SH-SY5Y (cell line): Measurements from ENCODE around the gene PTMS.

ENCODE experiments used
- GATA2 ChIP-seq: IDR thresholded peaks from 2 replicates; pipeline ENCODE4 v1.6.1; 2011; ENCODE audit warnings: mild to moderate bottlenecking, low read depth, low read length
- GATA3 ChIP-seq: IDR thresholded peaks from 2 replicates; pipeline ENCODE4 v1.6.1; 2011; ENCODE audit warnings: low read depth, mild to moderate bottlenecking, low read length, moderate library complexity

PTMS gene

DNA sequence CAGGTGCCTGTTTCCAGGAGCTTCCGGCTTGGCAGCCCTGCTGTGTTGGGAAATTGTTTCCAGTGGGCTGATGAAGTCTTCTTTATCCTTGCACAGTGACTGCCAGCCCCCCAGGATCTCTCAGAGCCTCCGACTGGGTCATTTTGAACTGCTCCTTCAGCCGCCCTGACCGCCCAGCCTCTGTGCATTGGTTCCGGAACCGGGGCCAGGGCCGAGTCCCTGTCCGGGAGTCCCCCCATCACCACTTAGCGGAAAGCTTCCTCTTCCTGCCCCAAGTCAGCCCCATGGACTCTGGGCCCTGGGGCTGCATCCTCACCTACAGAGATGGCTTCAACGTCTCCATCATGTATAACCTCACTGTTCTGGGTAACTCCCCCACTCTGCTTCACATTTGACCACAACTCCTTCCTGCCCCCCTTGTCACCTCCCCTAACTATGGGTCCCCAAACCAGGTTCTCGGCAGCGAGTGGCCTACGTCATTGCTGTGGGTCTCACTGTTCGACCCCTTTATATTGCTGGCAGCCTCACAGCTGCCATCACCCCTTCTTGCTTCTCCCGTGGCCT is 8.4 kb downstream of the PTMS start:
- TF ChIP-seq GATA2 (no peak), GATA3 (no peak)

DNA sequence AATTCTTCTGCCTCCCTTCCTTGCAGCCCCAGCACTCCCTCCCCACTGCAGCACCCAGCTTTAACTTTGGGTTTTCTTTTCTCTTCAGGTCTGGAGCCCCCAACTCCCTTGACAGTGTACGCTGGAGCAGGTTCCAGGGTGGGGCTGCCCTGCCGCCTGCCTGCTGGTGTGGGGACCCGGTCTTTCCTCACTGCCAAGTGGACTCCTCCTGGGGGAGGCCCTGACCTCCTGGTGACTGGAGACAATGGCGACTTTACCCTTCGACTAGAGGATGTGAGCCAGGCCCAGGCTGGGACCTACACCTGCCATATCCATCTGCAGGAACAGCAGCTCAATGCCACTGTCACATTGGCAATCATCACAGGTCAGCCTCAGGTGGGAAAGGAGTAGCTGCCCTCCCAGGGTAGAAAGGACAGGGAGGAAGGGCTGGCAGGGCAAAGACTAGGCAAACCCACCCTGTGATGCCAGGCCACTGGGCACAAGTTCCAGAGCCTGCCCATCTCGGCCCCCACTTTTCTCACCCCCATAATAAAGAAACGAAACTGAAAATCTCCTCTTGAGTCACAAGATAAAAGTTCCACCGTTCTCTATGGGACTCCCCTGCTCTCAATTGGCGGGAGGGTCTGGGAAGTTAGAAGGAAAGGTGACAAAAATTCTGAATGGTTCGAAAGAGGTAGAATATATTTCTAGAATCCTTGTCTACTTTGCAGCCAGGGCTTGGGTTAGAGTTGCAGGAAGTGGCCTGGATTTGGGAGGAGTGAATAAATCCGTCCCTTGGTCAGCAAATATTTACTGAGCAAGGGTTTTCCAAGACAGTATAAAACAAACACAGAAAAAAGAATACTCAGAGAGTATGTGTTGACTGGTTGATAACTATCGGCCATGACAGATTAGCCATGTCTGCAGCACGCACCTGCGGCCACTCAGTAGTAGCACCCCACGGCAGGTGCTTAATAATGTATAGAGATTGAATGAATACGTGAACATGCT is 9.3 kb downstream of the PTMS start:
- no peak for TF ChIP-seq GATA3
- no peak for TF ChIP-seq GATA2

DNA sequence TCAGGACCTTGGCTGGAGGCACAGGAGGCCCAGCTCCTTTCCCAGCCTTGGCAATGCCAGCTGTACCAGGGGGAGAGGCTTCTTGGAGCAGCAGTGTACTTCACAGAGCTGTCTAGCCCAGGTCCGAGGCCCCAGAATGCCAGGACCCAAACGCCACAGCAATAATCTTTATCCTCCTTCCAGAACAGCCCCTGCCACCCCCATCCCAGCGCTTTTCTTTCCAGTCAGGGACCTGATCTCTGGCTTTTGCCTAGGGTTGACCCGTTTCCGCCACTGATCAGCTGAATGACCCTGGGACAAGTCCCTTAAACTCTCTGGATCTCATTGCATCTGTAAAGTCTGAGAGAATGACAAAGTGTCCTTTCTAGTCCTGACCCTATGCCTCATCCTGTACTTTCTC is 11.2 kb downstream of the PTMS start:
- no peak for TF ChIP-seq GATA2
- no peak for TF ChIP-seq GATA3

DNA sequence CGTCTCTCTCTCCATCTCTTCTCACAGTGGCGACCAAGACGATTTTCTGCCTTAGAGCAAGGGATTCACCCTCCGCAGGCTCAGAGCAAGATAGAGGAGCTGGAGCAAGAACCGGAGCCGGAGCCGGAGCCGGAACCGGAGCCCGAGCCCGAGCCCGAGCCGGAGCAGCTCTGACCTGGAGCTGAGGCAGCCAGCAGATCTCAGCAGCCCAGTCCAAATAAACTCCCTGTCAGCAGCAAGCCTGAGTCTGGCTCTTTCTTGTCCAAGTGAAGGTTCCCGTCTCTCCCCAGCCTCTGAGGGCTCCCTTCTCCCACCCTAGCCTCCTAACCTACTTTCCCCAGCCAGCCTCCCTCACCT is 12.0 kb downstream of the PTMS start:
- TF ChIP-seq GATA2: no peak
- TF ChIP-seq GATA3: no peak

DNA sequence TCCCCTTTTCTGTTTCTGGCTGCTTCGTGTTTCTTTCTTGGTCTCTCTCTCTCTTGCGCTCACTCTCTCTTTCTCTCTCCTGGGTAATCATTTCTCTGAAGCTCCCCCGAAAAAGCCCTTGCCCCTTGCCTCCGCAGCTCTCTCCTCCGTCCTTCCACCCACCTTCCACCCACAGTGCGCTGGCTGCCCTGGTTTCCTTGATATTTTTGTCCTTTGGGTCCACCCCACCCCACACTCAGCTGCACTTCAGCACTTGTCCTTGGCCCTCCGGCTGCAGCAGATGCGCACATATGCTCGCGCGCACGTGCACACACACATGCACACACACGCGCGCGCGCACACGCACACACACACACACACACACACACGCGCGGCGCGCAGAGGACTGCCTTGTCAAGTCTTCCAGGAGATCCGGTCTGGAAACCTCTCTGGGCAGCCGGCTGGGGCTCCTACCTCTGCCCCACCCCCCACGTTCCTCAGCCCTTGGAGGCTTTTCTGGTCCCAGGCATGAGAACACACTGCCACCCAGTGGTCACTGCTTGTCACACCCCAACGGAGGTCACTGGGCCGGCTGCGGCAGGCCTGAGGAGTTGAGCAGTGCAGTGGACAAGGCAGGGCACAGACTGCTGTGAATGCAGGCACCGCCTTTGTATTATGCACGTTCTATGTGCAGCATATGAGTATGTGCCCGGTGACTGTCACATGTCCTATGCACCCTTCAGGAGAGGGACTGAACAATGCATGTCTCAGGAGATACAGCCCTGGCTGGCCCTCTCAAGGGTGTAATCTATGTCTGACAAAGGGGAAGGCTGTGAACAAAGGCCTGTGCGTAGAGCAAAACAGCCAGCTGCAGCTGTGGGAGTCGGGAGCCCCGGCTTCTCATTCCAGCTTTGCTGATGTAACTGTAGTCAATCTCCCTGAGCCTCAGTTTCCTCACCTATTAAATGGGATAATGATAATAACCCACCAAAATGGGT is 12.7 kb downstream of the PTMS start:
- no peak for TF ChIP-seq GATA2

DNA sequence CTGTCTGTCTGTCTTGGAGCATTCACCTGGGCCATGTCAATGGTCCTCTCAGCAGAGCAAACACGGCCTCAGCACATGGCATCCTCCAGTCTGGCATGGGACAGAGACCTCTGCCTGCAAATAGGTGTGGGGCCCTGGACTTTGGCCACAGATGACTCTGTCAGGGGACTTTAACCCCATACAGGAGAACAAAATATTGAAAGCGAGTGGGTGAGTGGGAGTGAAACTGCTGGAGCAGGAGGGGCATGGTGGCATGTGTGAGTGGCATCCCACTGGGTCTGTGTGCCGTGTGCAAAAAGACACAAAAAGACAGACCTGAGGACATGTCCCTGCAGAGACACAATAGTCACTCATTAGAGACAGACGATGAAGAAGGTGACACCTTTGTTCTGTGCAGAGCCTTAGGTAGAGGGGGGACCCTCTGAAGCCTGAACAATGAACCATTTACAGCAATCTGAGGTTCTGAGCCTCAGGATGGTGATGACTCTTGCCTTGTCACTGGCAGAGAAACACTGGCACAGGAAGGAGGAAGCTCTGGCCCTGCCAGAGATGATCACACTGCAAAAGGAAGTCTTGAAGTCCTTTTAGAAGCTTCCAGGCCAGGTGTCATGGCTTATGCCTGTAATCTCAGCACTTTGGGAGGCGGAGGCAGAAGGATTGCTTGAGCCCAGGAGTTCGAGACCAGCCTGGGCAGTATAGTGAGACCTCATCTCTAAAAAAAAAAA is 13.7 kb downstream of the PTMS start:
- TF ChIP-seq GATA3 (no peak), GATA2 (no peak)

DNA sequence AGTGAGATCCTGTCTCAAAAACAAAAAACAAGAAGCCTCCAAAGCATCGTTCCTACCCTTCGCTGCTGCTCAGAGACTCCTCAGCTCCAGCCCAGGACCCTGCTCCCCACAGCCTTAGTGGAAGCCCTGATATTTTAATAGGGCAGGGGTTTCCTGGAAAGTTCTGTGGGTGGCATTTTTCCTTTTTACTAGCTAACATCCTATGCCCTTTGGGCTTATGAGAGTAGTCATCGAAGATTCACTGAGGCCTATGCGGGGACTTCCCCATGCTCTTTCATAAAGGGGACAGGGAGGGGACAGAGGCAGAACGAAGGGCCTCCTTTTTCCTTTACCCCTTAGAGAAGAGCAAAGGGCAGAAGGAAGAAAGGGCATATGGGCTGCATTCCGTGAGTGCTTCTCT is 14.4 kb downstream of the PTMS start:
- TF ChIP-seq GATA2 (no peak), GATA3 (no peak)

GRCh38 chr12:6782119-6782518 is 16.0 kb downstream of the PTMS start:
- no peak for TF ChIP-seq GATA2
- TF ChIP-seq GATA3: no peak

DNA sequence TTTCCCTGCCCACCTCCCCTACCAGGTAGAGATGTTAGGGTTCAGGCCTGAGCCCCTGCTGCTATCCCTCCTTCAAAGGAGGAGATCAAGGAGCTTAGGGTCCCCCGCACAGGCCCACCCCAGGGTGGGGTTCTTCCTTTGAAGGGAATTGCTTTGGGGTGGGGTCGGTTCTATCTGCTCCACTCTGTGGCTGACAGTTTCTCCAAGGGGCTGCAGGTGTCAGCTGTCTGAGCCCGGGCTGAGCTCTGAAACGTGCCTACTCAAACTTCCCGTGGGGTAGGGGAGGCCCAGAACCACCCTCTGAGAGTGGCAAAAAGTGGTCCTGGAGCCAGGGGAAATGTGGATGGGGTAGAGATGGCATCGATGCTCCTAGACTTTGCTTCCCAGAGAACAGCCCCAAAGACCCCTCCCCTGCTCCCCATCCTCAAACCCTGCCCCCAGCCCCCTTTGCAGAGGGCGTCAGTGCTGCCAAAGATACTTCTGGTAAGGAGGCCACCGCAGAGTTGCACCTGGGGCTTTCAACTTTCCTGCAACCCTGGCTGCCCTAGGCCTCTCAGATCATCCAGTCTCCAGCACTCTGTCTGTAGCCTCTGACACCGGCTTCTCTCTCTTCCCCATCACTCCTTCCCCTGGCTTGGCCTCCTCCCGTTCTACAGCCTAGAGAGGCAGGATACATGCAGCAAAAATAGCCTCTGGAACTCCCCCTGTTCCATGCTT is 16.8 kb downstream of the PTMS start:
- no peak for TF ChIP-seq GATA3
- no peak for TF ChIP-seq GATA2

GRCh38 chr12:6783828-6784227 is 17.7 kb downstream of the PTMS start:
- TF ChIP-seq GATA2 (no peak), GATA3 (no peak)

DNA sequence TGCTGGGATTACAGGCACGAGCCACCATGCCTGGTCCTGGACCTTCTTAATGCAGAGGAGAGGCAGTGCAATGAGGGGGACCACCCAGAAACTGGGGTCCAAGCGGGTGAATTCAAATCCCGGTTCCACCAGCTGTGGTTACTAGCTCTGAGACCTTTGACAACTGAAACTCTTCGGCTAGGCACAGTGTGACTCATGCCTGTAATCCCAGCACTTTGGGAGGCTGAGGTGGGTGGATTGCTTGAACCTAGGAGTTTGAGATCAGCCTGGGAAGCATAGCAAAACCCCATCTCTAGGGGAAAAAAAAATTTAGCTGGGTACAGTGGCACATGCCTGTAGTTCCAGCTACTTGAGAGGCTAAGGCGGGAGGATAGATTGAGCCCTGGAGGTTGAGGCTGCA is 18.1 kb downstream of the PTMS start:
- TF ChIP-seq GATA2 (no peak), GATA3 (no peak)

- TF ChIP-seq GATA2: no peak
- no peak for TF ChIP-seq GATA3
These were observed 18.6 kb downstream of the PTMS start for GRCh38 chr12:6784761-6785160.
